ENCODE data around the gene MAPK14.

The MAPK14 gene

DNA sequence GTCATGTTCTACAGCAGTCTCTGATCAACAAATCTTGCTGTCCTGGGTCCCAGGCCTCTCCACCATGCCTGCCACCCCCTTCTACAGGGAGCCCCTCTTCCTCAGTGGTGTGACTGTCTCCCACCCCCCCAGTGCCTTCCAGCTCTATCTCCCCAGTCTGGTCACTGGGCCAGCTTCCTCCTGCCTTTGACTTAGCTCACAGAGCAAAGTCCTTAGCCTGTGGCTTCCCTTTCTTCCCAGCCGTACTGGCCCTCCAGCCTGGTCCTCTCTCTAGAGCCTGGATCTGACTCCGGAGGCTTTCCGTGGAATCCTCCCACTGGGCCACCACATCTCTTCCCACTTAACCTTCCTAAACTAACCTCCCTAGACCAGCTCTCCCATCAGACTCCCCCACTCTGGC, 119.7 kb downstream of the MAPK14 start:
- in situ Hi-C loops (cut with HindIII; ENCODE audit: low pct_ligation_motif_present, low sequenced_read_pairs): no loop called here
- Histone ChIP-seq H3K27ac (no peak overlapping the region), H3K4me3 (ENCODE audit: low read depth, low read length) (no peak overlapping the region), H3K36me3 (replicated peaks) (no peaks in the 10 kb centered on the region), H3K27me3 (replicated peaks) (no peaks in the 10 kb centered on the region)
- DNase-seq: no peak
- no peak for TF ChIP-seq CTCF (IDR thresholded peaks at IDR 0.05; ENCODE audit: low read depth, low read length, missing control alignments)

- TF ChIP-seq CTCF (IDR thresholded peaks at IDR 0.05; ENCODE audit: low read depth, low read length, missing control alignments): no peak
- H3K36me3 ChIP-seq (replicated peaks): no peaks in the 10 kb centered on the region
- H3K27me3 ChIP-seq (replicated peaks): no peaks in the 10 kb centered on the region
- in situ Hi-C loops (cut with HindIII; ENCODE audit: low pct_ligation_motif_present, low sequenced_read_pairs): no loop called here
- H3K4me3 ChIP-seq (ENCODE audit: low read depth, low read length): no peak overlapping the region
- H3K27ac ChIP-seq: no peak overlapping the region
- no peak for DNase-seq
Observed at GRCh38 chr6:36149476-36149875, 121.9 kb downstream of the MAPK14 start.

- no peaks in the 10 kb centered on the region for H3K27me3 ChIP-seq (replicated peaks)
- H3K4me3 ChIP-seq (ENCODE audit: low read depth, low read length): no peak overlapping the region
- H3K36me3 ChIP-seq (replicated peaks): no peaks in the 10 kb centered on the region
- DNase-seq: no peak
- in situ Hi-C loops (cut with HindIII; ENCODE audit: low pct_ligation_motif_present, low sequenced_read_pairs): no loop called here
- H3K27ac ChIP-seq: no peak overlapping the region
- no peak for TF ChIP-seq CTCF (IDR thresholded peaks at IDR 0.05; ENCODE audit: low read depth, low read length, missing control alignments)
Observed at GRCh38 chr6:36150283-36150682, 122.7 kb downstream of the MAPK14 start.

DNA sequence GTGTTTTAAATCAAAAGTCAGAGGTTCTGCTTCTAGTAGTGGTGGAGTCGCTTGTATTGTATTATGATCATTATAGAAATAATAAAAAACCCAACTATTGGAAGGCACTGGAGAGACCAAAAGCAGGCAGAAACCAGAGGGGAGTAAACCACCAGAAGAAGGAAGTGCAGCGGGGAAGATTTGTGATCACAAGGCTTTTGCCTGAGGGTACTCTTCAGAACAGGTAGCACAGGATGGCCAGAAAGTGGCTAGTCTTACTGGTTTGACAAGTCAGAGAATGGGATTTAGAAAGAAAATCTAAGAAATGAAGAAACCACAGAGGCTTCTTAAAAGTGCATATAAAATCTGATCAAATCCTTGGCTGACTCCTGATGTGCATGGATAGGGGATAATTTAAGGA, 126.7 kb downstream of the MAPK14 start:
- in situ Hi-C loops (cut with HindIII; ENCODE audit: low pct_ligation_motif_present, low sequenced_read_pairs): no loop called here
- DNase-seq: no peak
- H3K4me3 ChIP-seq (ENCODE audit: low read depth, low read length): no peak overlapping the region
- no peaks in the 10 kb centered on the region for H3K36me3 ChIP-seq (replicated peaks)
- no peak for TF ChIP-seq CTCF (IDR thresholded peaks at IDR 0.05; ENCODE audit: low read depth, low read length, missing control alignments)
- no peaks in the 10 kb centered on the region for H3K27me3 ChIP-seq (replicated peaks)
- H3K27ac ChIP-seq: no peak overlapping the region

GRCh38 chr6:36155662-36156061, 128.1 kb downstream of the MAPK14 start:
- no peaks in the 10 kb centered on the region for H3K27me3 ChIP-seq (replicated peaks)
- no peaks in the 10 kb centered on the region for H3K36me3 ChIP-seq (replicated peaks)
- in situ Hi-C loops (cut with HindIII; ENCODE audit: low pct_ligation_motif_present, low sequenced_read_pairs): no loop called here
- no peak for DNase-seq
- TF ChIP-seq CTCF (IDR thresholded peaks at IDR 0.05; ENCODE audit: low read depth, low read length, missing control alignments): no peak
- H3K4me3 ChIP-seq (ENCODE audit: low read depth, low read length): no peak overlapping the region
- no peak overlapping the region for H3K27ac ChIP-seq

GRCh38 chr6:36160147-36160760, 132.6 kb downstream of the MAPK14 start:
- Histone ChIP-seq H3K27ac (no peak overlapping the region), H3K27me3 (replicated peaks) (no peaks in the 10 kb centered on the region), H3K36me3 (replicated peaks) (no peaks in the 10 kb centered on the region), H3K4me3 (ENCODE audit: low read depth, low read length) (no peak overlapping the region)
- peak; percentile 52 for DNase-seq
- TF ChIP-seq CTCF (IDR thresholded peaks at IDR 0.05; ENCODE audit: low read depth, low read length, missing control alignments): no peak
- in situ Hi-C loops (cut with HindIII; ENCODE audit: low pct_ligation_motif_present, low sequenced_read_pairs): no loop called here
